ENCODE data around the gene CCT5. TPM values are rescaled to one million over a fixed set of nuclear protein-coding genes. Genes with fewer than 3 reads are reported as not detected.
A peak's percentile ranks its signal among the peaks of the same experiment; 100 is the strongest.

CCT5 gene
- total RNA-seq, 3 donors from 2014 or later (not counting 1 experiment from before 2014, with no cell fraction given): 62.2 to 88.0 (median 73.5) TPM

GRCh38 chr5:10286862-10287227, 36.8 kb downstream of the CCT5 start:
- H3K9me3 ChIP-seq (ENCODE audit: control insufficient read depth, insufficient read depth, low read length): no peaks in the 10 kb centered on the region
- WGBS (ENCODE audit: insufficient coverage): 93% methylated on average over 7 of the region's 7 CpGs
- peaks cover 0 to 7% of the 10 kb centered on the region in 2 donors for H3K27me3 Mint-ChIP-seq (ENCODE audit: low read depth in 2 of 2)
- no peaks in the 10 kb centered on the region for H3K36me3 Mint-ChIP-seq
- ATAC-seq (no peak), DNase-seq (no peak)
- no peaks in the 10 kb centered on the region for H3K36me3 ChIP-seq (ENCODE audit: control insufficient read depth, insufficient read depth, low read length)
- intact Hi-C loops (cut with micrococcal nuclease): no loop called here
- H3K4me3 ChIP-seq (ENCODE audit: low read length): no peak overlapping the region
- peaks cover 0 to 4% of the 10 kb centered on the region in 2 donors for H3K4me1 Mint-ChIP-seq
- H3K9me3 Mint-ChIP-seq: no peaks in the 10 kb centered on the region
- H3K4me3 Mint-ChIP-seq: no peak overlapping the region
- no peak for TF ChIP-seq CTCF (IDR thresholded peaks at IDR 0.05)
- H3K4me1 ChIP-seq (ENCODE audit: control insufficient read depth, insufficient read depth, low read length): no peaks in the 10 kb centered on the region
- no peaks in the 10 kb centered on the region for H3K27me3 ChIP-seq (ENCODE audit: control insufficient read depth, insufficient read depth, low read length)
- no peak overlapping the region for H3K27ac ChIP-seq (ENCODE audit: low read length)
- no peak overlapping the region for H3K27ac Mint-ChIP-seq

- H3K4me1 Mint-ChIP-seq: peaks cover 0 to 2% of the 10 kb centered on the region in 2 donors
- H3K27ac ChIP-seq (ENCODE audit: low read length): no peak overlapping the region
- H3K4me3 Mint-ChIP-seq: no peak overlapping the region
- H3K27me3 Mint-ChIP-seq (ENCODE audit: low read depth in 2 of 2): peaks cover 2 to 15% of the 10 kb centered on the region in 2 donors
- WGBS (ENCODE audit: insufficient coverage): 38% methylated on average over 13 of the region's 13 CpGs
- no peak for ATAC-seq
- H3K9me3 ChIP-seq (ENCODE audit: control insufficient read depth, insufficient read depth, low read length): no peaks in the 10 kb centered on the region
- no peaks in the 10 kb centered on the region for H3K36me3 Mint-ChIP-seq
- no peaks in the 10 kb centered on the region for H3K4me1 ChIP-seq (ENCODE audit: control insufficient read depth, insufficient read depth, low read length)
- no peak for TF ChIP-seq CTCF (IDR thresholded peaks at IDR 0.05)
- H3K9me3 Mint-ChIP-seq: no peaks in the 10 kb centered on the region
- no peaks in the 10 kb centered on the region for H3K27me3 ChIP-seq (ENCODE audit: control insufficient read depth, insufficient read depth, low read length)
- no peak overlapping the region for H3K27ac Mint-ChIP-seq
- peak in 1 of 2 donors; percentile 51 for DNase-seq
- no peak overlapping the region for H3K4me3 ChIP-seq (ENCODE audit: low read length)
- no peaks in the 10 kb centered on the region for H3K36me3 ChIP-seq (ENCODE audit: control insufficient read depth, insufficient read depth, low read length)
- intact Hi-C loops (cut with micrococcal nuclease): no loop called here
Measured at GRCh38 chr5:10288592-10289219, 38.6 kb downstream of the CCT5 start.

GRCh38 chr5:10289353-10289752, 39.3 kb downstream of the CCT5 start:
- Histone ChIP-seq H3K27me3 (ENCODE audit: control insufficient read depth, insufficient read depth, low read length) (no peaks in the 10 kb centered on the region), H3K36me3 (ENCODE audit: control insufficient read depth, insufficient read depth, low read length) (no peaks in the 10 kb centered on the region), H3K27ac (ENCODE audit: low read length) (no peak overlapping the region), H3K4me3 (ENCODE audit: low read length) (no peak overlapping the region), H3K4me1 (ENCODE audit: control insufficient read depth, insufficient read depth, low read length) (no peaks in the 10 kb centered on the region), H3K9me3 (ENCODE audit: control insufficient read depth, insufficient read depth, low read length) (no peaks in the 10 kb centered on the region)
- DNase-seq (no peak), ATAC-seq (no peak)
- Mint-ChIP-seq H3K27ac (no peak overlapping the region), H3K27me3 (ENCODE audit: low read depth in 2 of 2) (peaks cover 4 to 18% of the 10 kb centered on the region in 2 donors), H3K4me1 (no peaks in the 10 kb centered on the region), H3K36me3 (no peaks in the 10 kb centered on the region), H3K9me3 (no peaks in the 10 kb centered on the region), H3K4me3 (no peak overlapping the region)
- TF ChIP-seq CTCF (IDR thresholded peaks at IDR 0.05): no peak
- 85% methylated on average over 6 of the region's 6 CpGs for WGBS (ENCODE audit: insufficient coverage)
- intact Hi-C loops (cut with micrococcal nuclease): no loop called here

GRCh38 chr5:10289991-10290390, 39.9 kb downstream of the CCT5 start:
- Mint-ChIP-seq H3K27ac (no peak overlapping the region), H3K4me1 (no peaks in the 10 kb centered on the region), H3K4me3 (no peak overlapping the region), H3K36me3 (no peaks in the 10 kb centered on the region), H3K27me3 (ENCODE audit: low read depth in 2 of 2) (peaks cover 7 to 18% of the 10 kb centered on the region in 2 donors), H3K9me3 (no peaks in the 10 kb centered on the region)
- Histone ChIP-seq H3K4me3 (ENCODE audit: low read length) (no peak overlapping the region), H3K36me3 (ENCODE audit: control insufficient read depth, insufficient read depth, low read length) (no peaks in the 10 kb centered on the region), H3K9me3 (ENCODE audit: control insufficient read depth, insufficient read depth, low read length) (no peaks in the 10 kb centered on the region), H3K27ac (ENCODE audit: low read length) (no peak overlapping the region), H3K27me3 (ENCODE audit: control insufficient read depth, insufficient read depth, low read length) (no peaks in the 10 kb centered on the region), H3K4me1 (ENCODE audit: control insufficient read depth, insufficient read depth, low read length) (no peaks in the 10 kb centered on the region)
- intact Hi-C loops (cut with micrococcal nuclease): no loop called here
- no peak for DNase-seq
- WGBS (ENCODE audit: insufficient coverage): 95% methylated on average over 10 of the region's 10 CpGs
- no peak for TF ChIP-seq CTCF (IDR thresholded peaks at IDR 0.05)
- no peak for ATAC-seq
